Activated CD4-positive, alpha-beta T cell treated with anti-CD3 and anti-CD28 coated beads for 4 hours (primary cell): ENCODE data around the gene GTPBP1.

ENCODE experiments used
- DNase-seq, 2 donors: peaks; one replicate each; pipeline ENCODE4 v3.0.0-alpha.2; 2020

GTPBP1 gene

DNA sequence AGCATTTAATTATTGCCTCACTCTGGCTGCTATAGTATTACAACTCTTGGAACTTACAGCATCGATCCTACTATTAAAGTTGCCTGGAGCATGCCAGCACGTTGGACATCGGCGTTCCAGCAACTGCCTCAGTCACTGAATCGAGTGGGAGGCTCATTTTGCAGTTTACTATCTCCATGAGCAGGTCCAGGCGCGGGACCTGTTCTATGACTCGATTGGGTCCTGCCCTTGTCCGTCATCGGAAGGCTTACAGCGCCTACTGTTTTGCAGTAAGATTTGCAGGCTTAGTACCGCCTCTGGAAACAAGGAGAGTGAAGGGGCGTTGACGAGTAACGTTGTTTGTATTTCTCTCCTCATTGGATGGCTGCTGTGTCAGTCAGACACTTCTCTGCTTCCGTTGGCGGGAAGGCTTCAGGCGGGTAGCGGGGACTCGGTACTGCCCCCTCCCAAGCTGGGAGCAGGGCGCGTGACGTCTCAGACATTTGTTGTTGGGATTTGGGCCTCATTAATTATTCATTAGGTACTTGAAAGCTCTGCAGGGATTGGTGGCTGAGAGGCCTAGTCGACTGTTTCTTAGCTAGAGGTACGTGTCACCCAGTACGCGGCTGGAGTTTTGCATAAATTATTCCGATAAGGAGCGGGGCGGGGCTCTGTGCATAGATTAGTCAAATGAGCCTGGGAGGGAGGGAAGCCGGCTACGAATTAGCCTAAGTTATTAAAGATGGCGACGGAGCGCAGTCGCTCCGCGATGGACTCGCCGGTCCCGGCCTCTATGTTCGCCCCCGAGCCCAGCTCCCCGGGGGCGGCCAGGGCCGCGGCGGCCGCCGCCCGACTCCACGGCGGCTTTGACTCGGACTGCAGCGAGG is at the start of gene GTPBP1:
Gene GTPBP1, plus strand, starts transcription at position 710 of the 866 bp plus-strand sequence. Its CDS starts 12 bp downstream, at position 722.
- DNase-seq: peak; percentile 97

DNA sequence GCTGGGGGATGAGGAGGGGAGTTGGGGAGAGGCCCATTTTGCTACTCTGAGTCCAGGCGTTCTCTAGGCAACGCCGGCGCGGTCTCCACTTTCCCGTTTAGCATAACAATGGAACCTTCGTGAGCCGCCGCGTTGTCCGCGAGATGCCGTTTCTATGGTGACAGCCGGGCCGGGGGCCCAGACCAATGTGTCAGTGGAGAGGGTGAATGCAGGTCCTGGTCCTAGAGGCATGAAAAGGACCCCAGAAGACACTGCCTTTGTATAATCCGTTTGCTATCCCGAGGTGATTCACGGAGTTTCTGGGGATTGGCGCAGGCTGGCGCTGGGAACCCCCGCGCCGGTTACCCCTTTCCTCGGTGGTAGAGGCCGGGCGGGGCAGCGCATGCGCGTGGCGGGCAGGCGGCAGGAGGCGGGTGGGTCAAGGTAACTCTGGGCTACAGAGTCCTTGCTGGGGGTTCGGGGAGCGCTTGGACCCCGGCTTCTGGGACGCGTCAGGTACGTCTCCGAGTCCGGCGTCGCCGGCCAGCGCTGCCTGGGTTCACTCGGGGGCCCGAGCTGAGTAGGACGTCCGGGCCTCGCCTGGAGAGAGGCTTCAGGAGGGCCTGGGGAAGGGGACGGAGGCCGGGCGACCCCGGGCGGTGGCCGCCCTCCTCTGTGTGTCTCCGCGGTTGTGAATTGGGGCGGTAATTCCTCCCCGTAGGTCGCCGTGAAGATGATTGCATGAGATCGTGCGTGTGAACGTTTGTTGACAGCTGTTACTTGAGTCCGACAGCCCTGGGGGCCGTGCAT is 49.3 kb upstream of the GTPBP1 start, which contains the start of the genes CBY1 and FAM227A:
Gene CBY1, plus strand, starts transcription at position 383 of the 789 bp plus-strand sequence. CDS start 11,417 bp downstream, outside the sequence.
Gene FAM227A, minus strand, starts transcription at position 137 of the 789 bp plus-strand sequence. CDS start 6,224 bp downstream, outside the sequence.
- peak; percentile 82 for DNase-seq

DNA sequence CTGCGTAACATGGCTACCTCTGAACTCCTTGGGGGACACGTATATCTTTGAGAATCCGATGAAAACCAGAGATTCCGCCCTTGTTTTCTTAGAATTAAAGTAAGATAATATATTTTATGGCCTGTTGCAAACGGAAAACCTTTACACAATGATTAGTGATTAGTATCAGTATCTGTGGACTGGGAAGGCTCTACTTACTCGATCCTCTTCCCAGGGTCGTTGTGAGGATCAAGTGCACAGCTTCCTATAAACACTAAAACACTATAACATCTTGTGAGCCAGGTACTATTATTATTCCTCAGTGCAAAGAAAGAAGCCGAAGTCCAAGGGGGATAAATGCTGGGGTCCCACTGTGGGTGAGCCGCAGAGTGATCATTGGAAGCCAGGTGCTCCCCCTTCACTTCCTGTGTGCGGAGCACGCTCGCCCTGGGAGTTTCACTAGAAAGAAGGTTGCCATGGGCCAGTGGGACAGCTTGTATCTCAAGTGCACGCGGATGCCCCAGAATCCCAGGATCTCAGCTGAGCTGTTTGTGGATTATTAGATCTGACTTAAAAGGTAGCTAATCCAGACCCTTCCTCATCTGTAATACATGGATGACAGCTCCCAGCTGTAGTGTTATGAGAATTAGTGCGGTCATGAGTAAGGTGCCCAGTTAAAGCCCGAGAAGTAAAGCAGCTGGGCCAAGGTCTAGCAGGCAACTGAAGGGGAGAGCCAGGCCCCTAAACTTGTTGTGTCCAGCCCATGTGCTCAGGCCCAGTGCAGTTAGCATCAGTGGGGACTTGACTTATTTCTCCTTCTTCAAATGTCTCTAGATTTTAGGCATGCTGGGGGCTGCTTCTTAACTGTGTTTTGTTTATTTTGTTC is 48.5 kb upstream of the GTPBP1 start:
- peak; percentile 7 to 32 for DNase-seq

DNA sequence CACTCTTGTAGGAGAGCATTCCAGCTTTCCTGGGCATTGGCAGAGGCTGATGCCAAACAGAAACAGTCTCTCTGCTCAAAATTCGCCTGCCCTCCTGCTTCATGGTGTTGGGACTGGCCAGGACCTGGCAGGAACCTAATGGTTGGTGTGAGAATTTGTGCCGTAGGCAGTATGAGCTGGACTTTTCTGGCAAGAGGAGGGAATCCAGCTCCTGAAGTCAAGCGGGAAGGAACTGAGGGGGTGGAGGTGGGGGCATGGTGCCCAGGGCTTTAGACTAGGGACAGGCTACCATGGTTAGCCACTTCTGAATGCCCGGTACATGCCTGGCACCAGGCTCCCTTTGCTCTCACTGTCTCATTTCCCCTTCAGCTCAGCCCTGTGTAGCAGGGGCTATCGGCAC is 30.9 kb upstream of the GTPBP1 start:
- DNase-seq: no peak

DNA sequence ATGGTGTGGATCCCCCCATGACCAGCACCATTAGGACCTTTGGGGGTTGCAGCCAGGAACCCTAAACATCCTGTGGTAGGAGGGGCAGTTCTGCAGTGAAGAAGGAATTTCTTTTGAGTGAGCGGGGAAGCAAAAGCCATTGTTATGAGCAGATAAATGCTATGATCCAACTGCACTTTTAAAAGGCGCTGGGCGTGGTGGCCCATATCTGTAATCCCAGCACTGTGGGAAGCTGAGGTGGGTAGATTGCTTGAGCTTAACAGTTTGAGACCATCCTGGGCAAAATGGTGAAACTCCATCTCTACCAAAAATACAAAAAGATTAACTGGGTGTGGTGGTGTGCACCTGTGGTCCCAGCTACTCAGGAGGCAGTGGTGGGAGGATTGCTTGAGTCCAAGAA is 29.9 kb upstream of the GTPBP1 start:
- DNase-seq: no peak

DNA sequence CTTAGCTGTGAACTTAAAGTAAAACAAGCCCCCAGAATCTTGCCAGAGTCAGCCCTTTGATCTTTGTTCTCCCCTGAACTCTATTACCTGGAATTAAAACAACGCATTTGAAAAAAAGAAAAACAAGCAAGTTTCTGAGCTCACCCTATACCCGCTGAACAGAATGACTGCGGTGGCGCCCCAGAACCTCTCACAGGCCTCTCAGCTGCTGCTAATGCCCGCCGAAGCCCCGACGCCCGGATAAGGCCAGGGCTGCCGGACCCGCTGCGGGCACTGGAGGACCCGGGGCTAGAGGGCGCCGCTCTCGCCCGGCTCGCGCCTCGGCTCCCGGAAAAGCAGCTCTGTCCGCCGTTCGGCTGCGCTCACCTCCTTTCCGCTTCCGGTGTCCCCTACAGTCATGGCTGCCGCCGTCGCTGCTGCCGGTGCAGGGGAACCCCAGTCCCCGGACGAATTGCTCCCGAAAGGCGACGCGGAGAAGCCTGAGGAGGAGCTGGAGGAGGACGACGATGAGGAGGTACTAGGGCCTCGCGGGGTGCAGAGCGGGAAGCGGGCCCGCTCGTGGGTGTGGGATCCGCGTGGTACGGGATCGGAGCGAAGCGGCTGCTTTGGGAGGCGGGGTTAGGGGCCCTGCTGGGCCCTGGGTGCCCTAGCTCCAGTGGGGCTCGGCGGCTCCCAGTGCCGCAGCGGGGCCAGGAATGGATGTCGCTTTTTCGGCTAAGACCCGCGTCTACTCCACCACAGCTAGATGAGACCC is 24.0 kb upstream of the GTPBP1 start, which contains the start of gene TOMM22:
Gene TOMM22, plus strand, starts transcription at position 376 of the 754 bp plus-strand sequence. Its CDS starts 22 bp downstream, at position 398.
- DNase-seq: peak; percentile 76 to 82

DNA sequence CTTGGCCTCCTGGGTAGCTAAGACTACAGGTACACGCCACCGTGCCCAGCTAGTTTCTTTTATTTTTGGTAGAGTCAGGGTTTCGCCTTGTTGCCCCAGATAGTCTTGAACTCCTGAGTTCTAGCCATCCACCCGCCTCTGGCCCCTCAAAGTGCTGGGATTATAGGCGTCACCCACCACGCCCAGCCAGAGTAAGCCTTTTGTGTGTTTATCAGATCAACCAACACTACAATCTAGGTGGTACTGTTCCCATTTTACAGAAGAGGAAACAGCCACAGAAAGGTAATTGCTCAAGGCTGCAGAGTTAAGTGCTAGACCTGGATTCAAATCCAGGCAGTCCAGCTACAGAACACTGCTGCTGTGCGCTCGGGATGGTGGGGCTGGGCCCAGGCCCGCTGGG is 20.8 kb upstream of the GTPBP1 start:
- DNase-seq: no peak

DNA sequence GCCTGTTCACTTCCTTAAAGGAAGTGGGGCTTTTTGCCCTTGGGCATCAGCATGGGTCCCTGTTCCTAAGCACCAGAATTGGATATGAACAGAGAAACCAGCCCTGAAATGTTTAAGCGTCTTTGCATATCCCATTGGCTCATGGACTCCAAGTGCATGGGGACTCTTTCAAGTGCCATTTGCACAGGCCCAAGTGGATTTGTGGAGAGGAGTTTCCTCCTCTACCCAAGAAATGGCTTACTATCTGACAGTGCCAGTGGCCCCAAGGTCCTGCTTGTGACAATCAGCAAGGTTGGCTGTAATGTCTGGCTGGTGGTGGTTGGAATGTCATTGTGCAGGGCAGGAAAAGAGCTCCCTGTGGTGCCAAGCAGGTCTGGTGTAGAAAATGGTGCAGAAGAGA is 20.0 kb upstream of the GTPBP1 start:
- DNase-seq: no peak

DNA sequence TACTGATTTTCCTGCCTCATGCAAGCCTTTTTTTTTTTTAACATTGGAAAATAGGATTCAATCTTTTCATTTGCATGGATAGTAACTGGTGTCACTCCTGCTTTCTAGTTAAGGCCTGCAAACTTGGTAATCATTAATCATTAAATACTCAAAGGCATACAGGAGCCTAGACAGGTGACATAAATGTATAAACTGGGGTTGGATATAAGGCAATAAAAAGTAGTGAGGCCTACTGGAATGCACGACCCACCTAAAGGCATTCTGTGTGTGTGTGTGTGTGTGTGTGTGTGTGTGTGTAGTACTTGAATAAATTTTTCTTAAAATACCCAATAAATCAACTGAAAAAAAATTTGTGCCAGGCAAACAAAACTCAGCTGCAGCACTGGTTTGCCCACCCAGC is 16.1 kb upstream of the GTPBP1 start:
- DNase-seq: no peak

DNA sequence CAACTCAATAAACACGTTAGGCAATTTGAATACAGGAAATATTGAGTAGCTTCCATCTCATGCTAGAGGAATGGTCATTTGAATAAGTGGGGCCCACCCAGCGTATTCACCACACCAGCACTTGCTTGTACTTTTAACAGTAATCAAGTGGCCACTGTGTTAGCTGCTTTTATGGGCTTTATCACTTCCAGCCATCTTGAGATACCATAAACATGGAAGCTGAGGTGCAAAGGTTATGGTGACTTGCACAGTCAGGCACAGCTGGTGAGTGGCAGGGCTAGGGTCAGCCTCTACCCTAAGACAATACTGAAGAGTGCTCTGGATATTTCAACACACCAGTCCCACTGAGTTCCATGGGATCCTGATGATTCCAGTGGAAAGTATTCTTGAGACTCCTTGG is 11.7 kb upstream of the GTPBP1 start:
- no peak for DNase-seq

DNA sequence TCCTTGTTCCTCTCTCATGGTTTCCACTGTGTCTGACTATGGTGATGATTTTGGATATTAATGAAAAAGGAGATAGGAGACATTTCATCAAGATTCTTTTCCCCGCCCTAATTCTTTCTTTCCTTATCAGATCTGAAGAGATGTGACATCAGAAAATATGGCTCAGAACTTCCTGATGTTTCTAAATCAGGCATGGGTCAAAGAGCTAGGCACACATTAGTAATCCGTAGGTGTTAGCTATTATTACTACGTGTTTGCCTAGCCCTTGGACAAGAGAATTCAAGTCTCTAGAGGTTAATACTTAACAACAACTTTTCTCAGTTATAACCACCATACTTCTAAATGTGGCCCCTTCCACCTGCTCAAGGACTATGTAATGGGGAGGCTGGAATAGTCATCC is 10.8 kb upstream of the GTPBP1 start:
- DNase-seq: no peak

DNA sequence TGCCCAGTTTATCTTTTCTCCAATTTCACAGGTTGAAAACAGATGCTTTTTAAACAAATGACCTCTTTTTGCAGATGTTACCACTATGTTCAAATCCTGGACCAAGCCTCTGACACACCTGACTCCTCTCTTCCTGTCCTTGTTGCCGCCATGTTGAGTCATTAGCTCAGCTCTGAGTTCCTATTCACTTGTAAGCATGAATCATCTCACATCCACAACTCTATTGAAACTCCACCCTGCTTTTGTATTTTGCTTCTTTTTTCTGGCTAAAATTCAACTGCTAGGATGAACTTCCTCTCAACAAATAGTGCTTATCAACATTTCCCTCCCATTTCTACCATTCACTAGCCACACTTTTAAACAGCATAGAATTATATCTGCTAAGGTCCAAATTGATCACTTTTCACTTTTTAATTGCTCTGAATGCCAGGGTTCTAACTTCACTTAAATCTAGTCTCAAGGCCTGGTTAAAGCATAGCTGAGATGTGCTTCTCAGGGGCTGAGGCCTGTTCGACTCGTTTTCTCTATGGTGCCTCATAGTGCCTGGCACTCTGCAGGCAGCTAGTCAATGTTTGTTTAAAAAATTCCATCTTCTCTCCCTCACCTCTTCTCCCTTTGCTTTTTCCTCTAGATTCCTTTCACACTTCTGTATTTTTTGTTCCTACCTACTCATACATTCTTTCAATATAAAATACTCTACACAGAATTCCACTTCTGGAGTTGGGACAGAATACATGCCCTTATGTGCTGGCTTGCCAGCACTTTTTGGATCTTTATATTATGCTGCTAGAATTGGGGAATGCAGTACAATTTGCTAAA is 8.9 kb upstream of the GTPBP1 start:
- DNase-seq: peak; percentile 45 to 56

DNA sequence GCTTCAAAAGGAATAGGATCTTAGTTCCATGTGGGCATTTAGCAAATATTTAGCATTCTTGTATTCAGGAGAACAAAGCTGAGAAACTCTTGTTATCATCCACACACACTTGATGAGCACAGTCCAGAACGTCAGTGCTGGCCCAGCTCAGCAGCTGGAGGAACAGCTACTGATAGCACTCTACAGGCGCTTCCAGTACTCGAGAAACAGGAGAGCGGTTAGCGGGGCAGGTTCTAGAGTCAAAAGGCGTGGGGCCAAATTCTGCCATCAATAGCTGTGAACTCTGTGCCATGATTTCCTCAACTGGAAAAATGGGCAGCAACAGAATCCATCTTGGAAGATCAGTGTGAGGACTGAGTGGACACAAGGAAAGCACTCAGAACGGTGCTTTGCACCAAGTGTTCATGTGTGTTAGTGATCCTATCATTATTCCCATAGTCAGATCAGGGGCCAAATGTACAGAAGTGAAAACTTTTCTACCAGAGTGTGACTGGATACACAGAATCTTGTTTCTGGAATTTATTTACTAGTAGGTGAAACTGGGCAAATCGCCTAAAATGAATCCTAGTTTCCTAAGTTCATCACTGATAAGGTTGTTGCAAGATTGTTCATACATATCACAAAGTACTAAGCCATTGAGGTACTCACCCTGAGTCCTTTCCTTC is 8.2 kb upstream of the GTPBP1 start:
- no peak for DNase-seq

DNA sequence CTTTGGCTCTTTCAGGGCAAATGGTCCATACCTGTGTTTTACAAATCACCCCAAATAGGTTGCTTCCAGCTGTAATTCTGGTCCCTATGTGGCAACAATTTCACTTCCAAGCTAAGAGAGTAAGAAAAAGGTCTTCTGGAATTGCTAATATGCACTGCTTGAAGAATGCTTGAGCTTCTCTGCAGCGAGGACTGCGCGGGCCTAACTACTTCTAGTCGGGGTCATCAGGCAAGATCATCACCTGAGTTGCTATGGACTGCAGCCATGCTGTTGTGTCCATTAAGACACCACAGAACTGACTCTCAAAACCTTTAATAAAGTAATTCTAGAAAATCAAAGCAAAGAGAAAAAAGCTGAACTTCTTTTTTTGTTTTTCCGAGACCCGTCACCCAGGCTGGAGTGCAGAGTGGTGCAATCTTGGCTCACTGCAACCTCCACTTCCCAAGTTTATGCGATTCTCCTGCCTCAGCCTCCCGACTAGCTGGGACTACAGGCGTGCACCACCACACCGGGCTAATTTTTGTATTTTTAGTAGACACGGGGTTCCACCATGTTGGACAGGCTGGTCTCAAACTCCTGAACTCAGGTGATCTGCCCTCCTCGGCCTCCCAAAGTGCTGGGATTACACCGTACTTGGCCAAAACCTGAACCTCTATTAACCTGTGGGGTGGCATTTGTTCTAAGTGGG is 7.2 kb upstream of the GTPBP1 start:
- DNase-seq: no peak

DNA sequence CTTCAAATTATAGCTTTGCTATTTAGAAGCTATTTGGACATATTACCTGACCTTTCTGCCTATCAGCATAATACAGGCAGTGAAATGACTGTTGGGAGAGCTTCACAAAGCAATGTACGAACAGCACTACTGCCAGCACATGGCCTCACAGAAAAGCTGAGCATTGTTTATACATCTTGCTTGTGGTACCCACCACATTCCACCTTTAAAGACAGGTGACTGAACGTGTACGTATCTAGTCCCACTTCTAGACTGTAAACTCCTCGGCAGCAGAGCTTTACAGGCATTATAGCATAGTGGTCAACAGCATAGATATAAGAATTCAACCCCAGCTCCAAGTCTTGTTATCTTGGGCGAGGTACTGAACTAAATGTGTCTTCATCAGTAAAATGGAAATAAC is 6.6 kb upstream of the GTPBP1 start:
- DNase-seq: no peak

DNA sequence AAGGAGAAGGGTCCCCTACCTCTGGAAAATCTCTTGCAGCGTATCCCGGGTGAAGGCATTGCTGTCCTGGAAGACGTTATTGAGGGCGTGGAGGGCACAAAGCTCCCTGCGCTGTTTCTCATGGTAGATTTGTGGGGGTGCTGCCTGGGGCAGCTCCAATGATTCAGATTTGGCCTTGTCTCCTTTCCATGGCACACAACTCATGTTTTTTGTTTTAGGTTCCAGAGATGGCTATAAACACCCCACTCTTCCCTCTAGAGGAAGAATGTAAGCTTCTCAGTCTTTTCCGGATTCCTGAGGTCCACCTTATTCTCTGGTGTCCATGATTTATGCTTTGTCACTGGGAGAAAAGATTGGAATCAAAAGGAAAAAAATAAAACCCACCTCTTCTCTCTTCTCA is 6.0 kb upstream of the GTPBP1 start:
- no peak for DNase-seq

DNA sequence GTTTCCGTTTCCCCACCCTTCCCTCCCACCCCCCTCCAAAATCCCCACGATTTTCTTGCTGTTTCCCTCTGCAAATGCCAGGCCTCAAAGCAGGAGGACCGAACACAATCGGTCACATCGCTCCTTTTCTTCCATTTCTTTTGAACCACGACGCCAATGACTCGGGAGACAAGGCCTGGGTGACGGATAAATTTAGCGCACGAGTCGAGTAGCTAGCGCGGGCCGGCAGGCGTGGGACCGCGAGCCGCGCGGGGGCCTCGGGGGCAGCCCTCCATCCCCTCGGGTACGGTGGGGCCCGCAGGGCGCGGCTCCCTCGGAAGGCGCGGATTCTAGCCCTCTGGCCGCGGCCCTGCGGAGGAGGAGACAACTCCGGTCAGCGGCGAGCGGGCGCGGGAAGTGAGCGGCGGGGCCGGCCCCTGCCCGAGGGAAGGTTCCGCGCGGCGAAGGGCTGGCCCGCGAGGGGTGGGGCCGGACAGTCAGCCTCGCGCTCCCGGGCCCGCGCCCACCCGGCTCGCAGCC is 5.4 kb upstream of the GTPBP1 start:
- DNase-seq: no peak

DNA sequence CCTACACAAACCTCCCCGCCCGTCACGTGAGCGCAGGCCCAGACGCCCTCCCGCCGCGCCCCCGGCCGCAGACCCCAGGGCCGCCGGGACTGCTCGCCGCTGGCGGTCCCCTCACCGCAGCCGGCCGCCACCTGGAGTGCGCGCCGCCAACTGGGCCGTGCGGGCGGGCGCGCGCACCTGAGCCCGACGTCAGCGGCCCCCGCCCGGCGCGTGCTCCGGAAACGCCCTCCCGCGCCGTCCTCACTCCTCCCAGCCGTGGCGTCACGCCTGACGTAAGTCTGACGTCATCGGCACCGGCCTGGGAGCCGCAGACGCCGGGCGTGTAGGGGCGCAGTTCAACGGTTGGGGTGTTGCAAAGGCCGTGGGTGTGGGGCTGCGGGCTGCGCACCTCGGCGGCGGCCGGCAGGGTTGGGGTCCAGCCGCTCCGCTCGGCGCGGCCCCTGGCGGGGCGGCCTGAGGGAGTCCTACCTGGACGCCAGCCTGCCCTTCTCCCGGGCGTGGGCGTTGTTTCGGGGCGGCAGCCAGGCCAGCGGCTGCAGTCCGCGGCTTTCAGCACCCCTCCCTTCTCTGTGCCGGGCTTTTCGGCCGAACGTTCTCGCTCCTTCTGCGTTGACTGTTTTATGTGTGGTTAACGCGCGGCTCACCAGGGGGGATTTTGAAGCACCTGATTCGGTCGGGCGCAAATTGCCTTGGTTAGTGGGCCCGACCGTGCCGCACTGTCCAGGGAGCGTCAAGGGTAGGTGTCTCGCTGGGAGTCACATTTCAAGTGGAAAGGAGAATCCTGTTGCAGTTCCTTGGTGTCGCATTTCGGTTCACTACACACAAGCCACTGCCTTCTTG is 4.7 kb upstream of the GTPBP1 start, which contains the start of gene JOSD1:
Gene JOSD1, minus strand, starts transcription at position 155 of the 840 bp plus-strand sequence. CDS start 956 bp downstream, outside the sequence.
- DNase-seq: peak; percentile 96 to 98
